ENCODE measurements around the gene ARFGAP1. TPM values are rescaled to one million over a fixed set of nuclear protein-coding genes. Genes with fewer than 3 reads are reported as not detected.

The ARFGAP1 gene
- total and polyA plus RNA-seq, 2 of the 4 experiments (the other 2 are of a cell fraction) = 59.1 to 194 TPM

DNA sequence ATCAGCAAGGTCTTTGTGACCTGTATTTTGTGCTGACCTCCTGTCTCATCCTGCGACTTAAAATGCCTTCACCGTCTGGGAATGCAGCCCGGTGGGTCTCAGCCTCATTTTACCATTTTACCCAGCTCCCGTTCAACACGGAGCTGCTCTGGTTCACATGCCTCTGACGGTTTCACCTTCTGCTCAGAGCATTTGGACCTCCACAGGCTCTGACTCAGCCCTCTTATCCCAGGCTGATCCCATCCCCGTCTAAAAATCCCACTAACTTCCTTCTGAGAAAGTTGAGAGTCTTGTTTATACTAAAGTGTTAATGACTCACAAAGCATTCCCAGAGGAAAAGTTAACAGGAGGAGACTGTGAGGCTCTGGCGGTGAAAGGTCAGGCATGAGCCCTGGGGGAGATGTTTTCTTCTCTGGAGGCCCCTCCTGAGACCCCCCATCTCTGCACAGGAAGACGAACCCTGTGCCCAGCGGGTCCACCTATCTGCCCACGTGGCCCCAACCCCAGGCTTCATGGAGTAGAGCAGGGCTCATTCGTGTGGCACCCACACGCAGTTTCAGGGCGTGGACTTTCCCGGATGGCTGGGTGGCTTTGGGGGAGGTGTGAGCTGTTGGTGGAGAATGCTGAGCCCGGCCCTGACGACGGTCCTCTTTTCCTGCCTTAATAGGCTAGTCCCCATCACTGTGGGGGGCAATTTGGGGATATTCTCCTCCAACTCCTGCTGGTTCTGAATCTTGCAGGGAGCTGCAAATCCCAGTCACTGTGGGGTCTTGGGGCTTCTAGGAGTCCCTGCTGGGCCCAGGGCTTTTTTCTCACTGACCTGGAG, 40.2 kb upstream of the ARFGAP1 start (continued):
- TF ChIP-seq, protein P1, sequence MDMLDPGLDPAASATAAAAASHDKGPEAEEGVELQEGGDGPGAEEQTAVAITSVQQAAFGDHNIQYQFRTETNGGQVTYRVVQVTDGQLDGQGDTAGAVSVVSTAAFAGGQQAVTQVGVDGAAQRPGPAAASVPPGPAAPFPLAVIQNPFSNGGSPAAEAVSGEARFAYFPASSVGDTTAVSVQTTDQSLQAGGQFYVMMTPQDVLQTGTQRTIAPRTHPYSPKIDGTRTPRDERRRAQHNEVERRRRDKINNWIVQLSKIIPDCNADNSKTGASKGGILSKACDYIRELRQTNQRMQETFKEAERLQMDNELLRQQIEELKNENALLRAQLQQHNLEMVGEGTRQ (IDR thresholded peaks at IDR 0.05; ENCODE audit: low read depth, low read length) = peak; percentile 35; the same call in 1 of the 2 replicates
- TF ChIP-seq, protein P2, sequence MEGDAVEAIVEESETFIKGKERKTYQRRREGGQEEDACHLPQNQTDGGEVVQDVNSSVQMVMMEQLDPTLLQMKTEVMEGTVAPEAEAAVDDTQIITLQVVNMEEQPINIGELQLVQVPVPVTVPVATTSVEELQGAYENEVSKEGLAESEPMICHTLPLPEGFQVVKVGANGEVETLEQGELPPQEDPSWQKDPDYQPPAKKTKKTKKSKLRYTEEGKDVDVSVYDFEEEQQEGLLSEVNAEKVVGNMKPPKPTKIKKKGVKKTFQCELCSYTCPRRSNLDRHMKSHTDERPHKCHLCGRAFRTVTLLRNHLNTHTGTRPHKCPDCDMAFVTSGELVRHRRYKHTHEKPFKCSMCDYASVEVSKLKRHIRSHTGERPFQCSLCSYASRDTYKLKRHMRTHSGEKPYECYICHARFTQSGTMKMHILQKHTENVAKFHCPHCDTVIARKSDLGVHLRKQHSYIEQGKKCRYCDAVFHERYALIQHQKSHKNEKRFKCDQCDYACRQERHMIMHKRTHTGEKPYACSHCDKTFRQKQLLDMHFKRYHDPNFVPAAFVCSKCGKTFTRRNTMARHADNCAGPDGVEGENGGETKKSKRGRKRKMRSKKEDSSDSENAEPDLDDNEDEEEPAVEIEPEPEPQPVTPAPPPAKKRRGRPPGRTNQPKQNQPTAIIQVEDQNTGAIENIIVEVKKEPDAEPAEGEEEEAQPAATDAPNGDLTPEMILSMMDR (conservative IDR thresholded peaks at IDR 0.05; ENCODE audit: low read depth, low read length) = no peak
